Body of pancreas (tissue), 4 donors: Measurements from ENCODE around the gene CEP72.
"Not testable (repeated sequence)": the region's sequence is repeated elsewhere in the genome, so short reads cannot be mapped to it uniquely, and the experiment has no call there.

Experiments used
- POLR2A ChIP-seq, 3 donors: fragments of 450-650 bp; IDR thresholded peaks; one replicate each; pipeline ENCODE4 v1.6.1; 2016; ENCODE audit warnings: antibody characterized with exemption in 3 of 3, mild to moderate bottlenecking in 2 of 3
- TF ChIP-seq, protein P1 (sequence below), 7 experiments: fragments of 450-650 bp in 4 of 7; fragments of 200-600 bp in 3 of 7; sonication (generic) in 3 of 7; IDR thresholded peaks; one replicate each; pipeline ENCODE4 v1.5.1; 2016 to 2019; ENCODE audit warnings: antibody characterized with exemption in 7 of 7

DNA sequence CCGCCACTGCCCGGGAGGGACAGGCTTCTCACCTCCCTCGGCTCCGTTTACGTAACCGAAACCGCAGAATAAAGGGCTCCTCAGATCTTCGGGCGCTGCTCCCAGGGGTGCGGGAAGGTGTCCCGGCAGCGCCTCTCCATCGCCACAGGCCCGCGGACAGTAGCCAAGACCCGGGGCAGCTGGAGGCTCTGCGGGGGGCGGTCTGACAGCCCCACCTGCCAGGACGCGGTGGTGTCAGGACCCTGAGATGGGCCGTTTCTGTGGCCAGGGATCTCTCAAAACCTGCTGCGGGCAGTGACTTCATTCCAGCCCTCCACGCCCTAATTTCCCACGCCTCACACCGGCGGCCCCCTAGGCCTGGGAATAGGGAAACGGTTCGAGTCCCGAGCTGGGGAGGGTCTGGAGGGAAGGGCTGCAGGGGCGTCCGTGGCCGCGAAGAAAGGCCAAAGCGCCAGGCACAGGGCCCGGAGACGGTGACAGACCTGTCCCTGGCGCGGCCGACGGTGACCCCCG lies 80.4 kb downstream of the CEP72 start:
- TF ChIP-seq, protein P1, sequence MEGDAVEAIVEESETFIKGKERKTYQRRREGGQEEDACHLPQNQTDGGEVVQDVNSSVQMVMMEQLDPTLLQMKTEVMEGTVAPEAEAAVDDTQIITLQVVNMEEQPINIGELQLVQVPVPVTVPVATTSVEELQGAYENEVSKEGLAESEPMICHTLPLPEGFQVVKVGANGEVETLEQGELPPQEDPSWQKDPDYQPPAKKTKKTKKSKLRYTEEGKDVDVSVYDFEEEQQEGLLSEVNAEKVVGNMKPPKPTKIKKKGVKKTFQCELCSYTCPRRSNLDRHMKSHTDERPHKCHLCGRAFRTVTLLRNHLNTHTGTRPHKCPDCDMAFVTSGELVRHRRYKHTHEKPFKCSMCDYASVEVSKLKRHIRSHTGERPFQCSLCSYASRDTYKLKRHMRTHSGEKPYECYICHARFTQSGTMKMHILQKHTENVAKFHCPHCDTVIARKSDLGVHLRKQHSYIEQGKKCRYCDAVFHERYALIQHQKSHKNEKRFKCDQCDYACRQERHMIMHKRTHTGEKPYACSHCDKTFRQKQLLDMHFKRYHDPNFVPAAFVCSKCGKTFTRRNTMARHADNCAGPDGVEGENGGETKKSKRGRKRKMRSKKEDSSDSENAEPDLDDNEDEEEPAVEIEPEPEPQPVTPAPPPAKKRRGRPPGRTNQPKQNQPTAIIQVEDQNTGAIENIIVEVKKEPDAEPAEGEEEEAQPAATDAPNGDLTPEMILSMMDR (IDR thresholded peaks at IDR 0.05), result not testable (repeated sequence)
- not testable (repeated sequence) for TF ChIP-seq POLR2A (IDR thresholded peaks at IDR 0.05)
